HG02885 (cell line): Measurements from ENCODE around the gene FAM186B.
"Not testable (repeated sequence)": the region's sequence is repeated elsewhere in the genome, so short reads cannot be mapped to it uniquely, and the experiment has no call there.

Source experiments
- ATAC-seq: cut with Tn5 transposase; IDR thresholded peaks from one replicate; pipeline ENCODE4 v1.9.1; 2021; ENCODE audit warnings: mild to moderate bottlenecking; ENCODE audit not compliant: unreplicated experiment, poor library complexity

FAM186B gene

GRCh38 chr12:49605539-49605938 is at the start of gene FAM186B:
Gene FAM186B, minus strand, starts transcription at chr12:49605639. Its CDS starts 162 bp downstream, at chr12:49605477.
- not testable (repeated sequence) for ATAC-seq

GRCh38 chr12:49654715-49655114 is 49.3 kb upstream of the FAM186B start:
- ATAC-seq, result no peak

GRCh38 chr12:49652921-49653520 is 47.6 kb upstream of the FAM186B start:
- ATAC-seq, result no peak

DNA sequence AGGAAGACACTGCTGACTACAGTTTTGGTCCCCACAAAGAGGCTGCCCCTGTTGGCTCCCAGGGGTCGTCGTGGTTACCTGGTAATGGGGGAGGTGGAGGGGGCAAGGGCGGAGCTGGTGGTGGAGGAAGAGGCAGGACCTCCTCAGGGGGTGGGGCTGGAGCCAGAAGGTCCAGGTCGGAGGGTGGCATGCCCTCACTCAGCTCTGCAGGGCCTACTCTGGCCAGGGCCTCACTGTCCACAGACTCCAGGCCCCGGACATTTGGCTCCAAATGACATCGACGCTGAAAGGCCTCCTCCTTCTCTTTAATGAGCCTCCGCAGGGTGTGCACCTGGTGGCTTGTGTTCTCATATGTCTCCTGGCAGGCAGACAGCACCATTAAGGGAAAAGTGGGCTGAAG is 46.4 kb upstream of the FAM186B start:
- no peak for ATAC-seq

DNA sequence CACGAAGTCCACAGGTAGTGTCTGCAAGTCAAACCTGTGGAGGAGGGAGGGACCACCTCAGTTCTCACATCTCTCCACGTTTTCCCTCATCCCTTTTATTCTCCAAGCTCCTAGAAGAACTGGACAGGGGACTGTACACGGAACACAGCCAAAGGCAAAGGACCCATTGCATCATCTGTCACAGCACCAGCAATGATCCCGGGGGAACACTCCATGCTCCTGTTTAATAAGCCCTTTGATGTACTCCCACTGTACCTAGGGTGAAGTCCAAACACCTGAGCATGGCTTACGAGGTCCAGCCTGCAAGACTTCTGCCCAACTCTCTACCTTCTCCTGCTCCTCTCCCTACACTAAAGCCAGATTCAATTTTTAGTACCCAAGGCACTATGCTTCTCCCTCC is 44.5 kb upstream of the FAM186B start:
- no peak for ATAC-seq

- no peak for ATAC-seq
Observed at GRCh38 chr12:49649445-49649844, 44.0 kb upstream of the FAM186B start.

DNA sequence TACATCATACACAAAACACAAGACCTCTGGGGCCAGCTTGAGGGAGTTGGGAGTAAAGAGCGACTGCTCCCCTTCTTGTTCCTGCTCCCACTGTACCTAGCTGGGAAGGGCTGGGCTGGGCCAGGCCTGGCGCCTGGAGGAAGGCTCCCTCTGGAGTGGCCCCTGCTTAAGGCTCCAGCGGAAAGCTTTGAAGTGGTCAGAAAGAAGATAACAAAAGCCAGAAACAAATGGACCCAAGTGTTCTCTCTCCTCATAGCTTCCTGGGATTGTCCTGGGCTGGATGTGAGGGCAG is 43.2 kb upstream of the FAM186B start:
- ATAC-seq, result no peak

DNA sequence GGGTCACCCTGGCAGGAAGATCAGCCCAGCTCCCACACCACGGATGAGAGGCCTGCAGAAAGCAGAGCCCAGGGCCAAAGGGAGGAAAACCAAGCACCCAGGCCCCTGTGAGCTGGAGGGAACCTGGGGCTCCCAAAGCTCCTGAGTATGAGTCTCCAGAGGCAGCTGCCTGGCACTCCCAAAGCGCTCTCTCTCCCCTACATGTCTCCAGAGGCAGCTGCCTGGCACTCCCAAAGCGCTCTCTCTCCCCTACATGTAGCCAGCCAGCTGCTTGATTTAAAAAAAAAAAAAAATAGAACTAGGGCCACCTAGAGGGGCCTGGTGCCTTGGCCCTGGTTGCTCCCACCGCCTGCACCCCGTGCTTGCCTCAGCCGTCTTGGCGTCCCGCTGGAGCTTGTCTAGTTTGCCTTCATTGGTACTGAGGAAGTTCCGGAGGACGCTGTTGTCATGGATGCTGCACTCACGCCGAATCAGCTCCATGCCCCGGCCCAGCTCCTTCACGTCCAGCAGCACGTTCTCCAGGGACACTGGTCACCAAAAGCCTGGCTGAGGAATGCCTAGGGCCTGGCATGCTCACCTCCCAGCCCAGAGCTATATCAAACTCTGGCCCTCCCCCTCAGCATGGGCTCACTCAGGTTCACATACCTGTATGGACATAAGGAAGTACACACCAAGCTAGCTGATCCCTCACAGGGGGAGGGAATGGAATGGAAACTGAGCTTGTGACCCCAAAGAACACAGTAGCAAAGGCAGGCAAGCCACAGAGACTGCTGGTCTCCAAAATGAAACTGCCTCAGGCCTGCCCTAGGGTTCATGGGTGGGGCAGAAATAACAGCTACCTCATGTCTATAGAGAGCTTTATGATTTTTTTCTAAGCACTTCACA is 42.6 kb upstream of the FAM186B start:
- no peak for ATAC-seq

- no peak for ATAC-seq
Observed at GRCh38 chr12:49646871-49647654, 41.6 kb upstream of the FAM186B start.

- ATAC-seq, result no peak
Observed at GRCh38 chr12:49646331-49646830, 40.9 kb upstream of the FAM186B start.

- no peak for ATAC-seq
Observed at GRCh38 chr12:49645146-49646039, 40.0 kb upstream of the FAM186B start.

DNA sequence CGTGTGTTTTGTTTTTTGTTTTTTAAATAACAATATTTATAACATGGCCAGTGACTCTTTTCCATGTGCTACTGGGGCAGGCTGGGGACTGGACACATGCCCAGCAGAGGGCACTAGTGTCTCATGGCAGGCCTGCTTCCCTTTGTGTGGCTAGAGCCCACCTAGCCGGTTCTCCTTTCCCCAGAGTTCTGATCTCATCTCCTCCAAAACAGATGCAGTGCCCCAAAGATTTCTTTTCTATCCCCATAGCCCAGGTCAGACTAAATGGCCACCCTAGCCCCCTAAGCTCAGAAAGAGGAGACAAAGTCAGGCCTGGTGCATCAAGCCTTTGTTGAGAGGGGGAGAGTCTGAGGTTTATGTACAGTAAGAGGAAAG is 39.2 kb upstream of the FAM186B start:
- ATAC-seq, result peak; percentile 43

DNA sequence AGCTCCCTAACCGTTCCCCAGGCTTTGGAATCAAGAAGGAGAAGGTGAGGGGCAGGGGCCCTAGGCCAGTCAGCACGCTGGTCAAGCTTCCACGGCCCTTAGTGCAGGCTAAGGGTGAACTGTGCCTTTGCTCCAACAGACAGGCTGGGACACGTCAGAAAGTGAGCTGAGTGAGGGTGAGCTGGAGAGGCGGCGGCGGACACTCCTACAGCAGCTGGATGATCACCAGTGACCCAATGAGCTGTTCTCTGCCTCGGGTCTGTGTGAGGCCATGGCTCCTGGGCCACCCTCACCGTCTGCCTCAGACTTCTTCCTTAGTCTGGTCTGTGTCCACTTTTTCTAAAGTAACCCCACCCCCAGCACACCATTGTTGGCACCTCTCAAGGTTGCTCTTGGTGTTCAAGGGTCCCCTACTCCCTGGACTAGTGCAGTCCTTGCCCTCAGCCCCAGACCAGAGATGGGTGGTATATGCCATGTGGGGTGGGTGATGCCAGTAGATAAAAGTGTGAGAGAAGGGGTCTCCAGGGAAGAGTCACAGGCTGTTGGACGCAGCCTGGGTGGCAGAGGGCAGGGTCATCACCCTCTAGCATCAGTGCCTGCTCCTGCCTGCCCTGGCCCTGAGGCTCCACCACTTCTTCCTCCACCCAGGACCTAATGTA is 38.7 kb upstream of the FAM186B start:
- no peak for ATAC-seq

DNA sequence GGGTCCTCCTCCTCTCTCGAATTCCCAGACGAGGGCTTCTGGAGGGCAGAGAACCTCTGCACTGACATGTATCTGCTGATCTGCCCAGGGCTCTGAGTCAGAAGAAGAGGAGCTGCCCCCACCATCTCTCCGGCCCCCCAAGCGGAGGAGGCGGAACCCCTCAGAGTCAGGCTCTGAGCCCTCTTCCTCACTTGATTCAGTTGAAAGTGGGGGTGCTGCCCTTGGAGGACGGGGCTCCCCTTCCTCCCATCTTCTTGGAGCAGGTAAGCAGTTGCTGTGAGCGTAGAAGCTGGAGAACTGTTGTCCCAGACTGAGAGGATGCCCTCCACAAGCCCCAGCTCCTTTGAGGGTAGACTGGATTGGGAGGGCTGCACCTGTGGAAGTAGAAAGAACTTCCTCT is 37.7 kb upstream of the FAM186B start:
- no peak for ATAC-seq

GRCh38 chr12:49642370-49642802 is 36.9 kb upstream of the FAM186B start:
- no peak for ATAC-seq

- no peak for ATAC-seq
Observed at GRCh38 chr12:49641748-49642369, 36.4 kb upstream of the FAM186B start.

GRCh38 chr12:49636979-49637755 is 31.7 kb upstream of the FAM186B start:
- ATAC-seq, result peak; percentile 57

GRCh38 chr12:49636574-49636973 is 31.1 kb upstream of the FAM186B start:
- no peak for ATAC-seq
